HG03575 (cell line): ENCODE data around the gene STK32B.
"Not testable (repeated sequence)": the region's sequence is repeated elsewhere in the genome, so short reads cannot be mapped to it uniquely, and the experiment has no call there.

Source experiments
- ATAC-seq: cut with Tn5 transposase; IDR thresholded peaks from one replicate; pipeline ENCODE4 v1.9.1; 2021; ENCODE audit not compliant: unreplicated experiment, insufficient number of reproducible peaks, low FRiP score; ENCODE audit errors: extremely low read depth

STK32B gene

DNA sequence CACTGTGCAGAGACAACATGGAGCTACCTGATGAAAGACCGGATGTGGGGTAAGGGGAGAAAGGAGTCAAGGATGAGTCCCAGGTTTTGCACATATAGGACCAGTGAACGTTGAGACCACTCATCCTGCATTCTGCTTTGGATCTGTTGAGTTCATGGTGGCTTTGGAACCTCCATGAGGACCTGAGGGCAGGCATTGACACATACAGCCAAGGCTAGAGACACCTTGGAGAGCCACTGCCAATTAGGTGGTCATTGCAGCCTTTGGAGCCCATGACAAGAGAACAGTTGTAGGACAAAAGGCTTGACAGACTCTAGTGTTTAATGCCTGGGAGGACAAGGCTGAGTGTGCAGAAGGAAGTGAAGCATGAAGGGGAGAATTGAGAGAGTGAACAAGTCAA lies 87.9 kb downstream of the STK32B start:
- ATAC-seq: no peak

DNA sequence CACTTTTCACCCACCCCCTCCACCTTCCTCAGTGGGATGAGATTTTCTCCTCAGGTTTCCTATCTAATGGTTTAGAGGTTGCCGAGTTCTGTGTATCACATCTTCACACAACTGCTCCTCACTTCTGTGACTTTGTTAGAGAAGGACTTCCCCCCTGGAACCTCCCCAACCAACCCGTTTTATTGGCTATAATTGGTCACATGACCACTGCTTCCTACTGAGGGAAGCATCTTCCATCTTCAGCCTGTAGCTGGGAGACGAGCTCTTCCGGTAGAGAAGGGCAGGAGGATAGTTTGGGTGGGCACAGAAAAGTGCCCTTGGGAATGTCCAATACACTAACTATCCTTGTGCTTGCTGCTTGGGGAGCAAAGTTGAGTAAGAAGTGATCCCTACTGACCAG lies 90.5 kb downstream of the STK32B start:
- ATAC-seq: no peak

DNA sequence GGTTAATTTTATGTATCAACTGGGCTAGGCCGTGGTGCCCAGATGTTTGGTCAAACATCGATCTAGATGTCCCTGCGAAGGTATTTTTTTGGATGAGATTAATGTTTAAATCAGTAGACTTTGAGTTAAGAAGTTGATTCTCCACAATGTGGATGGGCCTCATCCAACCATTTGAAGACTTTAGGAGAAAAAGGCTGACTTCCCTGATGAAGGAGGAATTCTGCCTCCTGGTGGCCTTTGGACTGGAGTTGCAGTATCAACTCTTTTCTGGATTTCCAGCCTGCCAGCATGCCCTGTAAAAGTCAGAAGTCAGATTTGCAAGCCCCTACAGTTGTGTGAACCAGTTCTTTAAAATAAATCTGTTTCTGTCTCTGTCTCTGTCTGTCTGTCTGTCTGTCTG lies 91.4 kb downstream of the STK32B start:
- ATAC-seq: no peak

DNA sequence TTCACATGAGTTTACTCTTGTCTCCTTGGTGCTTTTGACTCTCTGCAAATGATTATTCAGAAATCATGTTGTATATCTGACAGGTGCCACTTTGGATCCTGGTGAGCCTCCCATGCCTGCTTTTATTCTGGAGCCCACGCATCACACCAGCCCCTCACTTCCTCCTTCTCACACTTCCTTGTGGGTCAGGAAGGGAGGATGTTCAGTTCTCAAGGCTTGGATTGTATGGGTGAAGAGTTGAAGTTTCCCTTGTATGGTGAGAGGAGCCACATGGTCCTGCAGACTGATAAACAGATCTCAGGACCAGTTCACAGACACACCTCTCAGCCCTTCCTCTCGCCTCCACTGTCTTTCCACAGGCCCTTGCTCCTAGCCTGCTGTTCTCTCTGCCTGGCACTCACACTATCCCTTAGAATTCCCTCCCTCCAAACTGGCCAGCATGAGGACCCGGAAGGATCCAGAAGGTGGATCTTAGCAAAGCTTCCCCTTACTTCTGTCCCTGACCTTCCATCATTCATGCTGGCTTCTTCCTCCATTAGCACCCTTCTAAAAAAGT lies 92.1 kb downstream of the STK32B start:
- ATAC-seq: no peak

DNA sequence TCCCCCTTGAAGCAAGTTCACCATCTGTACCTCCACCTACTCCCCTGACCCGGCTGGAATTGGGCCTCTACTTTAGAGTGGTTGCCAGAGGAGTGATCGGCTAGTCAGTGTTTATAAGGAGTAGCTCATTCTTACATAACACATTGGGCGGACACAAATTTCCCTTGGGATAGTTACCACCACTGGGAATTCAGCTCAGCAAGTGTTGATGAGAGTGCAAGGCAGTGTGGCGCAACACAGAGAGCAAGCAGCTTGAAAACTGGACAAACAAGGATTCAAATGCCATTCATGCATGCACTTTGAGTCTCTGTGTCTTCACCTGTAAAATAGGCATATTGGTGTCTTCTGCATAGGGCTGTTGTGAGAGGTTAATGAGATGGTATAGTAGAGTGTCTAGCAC lies 92.7 kb downstream of the STK32B start:
- no peak for ATAC-seq

DNA sequence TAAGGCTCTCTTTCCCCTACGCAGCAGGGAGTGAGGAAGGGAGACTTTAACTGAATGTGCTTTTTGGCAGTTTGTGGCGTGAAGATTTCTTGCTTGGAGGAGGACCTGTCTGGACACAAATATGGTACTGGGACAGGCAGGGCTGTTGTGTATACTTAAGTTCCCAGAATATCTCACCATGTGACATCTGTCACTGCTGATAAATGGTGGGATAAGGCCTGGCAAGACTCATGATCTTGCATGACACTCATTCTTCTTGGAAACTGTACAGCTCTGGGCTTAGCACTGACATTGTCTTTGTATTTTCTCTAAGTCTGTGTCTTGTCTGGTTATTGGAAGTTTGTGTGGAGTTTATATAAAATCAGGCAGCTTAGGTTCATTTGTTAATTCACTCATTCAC lies 93.1 kb downstream of the STK32B start:
- ATAC-seq: no peak

DNA sequence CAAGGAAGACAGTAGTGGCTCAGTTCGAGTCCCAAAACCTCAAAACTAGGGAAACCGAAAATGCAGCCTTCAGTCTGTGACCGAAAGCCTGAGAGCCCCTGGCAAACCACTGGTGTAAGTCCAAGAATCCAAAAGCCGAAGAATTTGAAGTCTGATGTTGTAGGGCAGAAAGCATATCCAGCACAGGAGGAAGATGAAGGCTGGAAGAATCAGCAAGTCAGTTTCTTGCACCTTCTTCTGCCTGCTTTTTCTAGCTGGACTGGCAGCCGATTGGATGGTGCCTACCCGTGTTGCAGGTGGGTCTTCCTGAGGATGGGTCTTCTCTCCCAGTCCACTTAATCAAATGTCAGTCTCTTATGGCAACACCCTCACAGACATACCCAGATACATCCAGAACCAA lies 95.0 kb downstream of the STK32B start:
- ATAC-seq: no peak

DNA sequence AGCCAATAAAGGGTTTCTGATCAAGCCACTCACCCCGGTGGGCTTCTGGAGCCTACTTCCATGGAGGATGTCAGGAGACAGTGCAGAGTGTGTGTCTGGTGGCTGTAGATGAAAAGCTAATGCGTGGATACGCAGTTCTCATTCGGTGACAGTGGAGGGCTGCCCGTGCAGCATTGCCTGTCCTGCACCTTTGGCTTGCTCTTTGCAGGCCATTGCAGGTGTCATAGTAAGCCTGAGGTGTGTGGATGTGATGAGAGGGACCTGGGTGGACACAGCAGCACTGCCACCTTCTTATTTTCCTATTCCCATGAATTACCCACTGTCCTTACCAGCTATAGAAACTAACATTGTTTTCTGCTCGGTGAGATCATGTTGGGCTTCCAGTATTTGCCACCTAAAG lies 101.2 kb downstream of the STK32B start:
- no peak for ATAC-seq

DNA sequence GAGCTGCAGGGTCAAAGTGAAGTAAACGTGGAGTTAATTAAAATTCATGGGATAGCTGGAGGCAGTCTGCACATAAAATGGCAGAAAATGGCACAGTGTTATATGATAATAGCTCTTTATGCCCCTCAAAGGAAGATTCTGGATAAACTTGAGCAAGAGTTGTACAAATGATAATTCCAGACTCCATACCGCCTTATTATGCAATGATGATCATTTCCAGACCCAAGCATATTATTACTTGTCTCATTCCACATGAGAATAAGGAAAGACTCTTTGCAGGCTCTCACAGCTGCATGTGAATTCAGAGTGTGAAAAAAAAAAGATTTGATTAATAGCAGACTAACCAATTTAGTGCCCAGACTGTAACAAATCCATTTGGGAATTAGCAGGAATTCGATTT lies 105.4 kb downstream of the STK32B start:
- no peak for ATAC-seq

DNA sequence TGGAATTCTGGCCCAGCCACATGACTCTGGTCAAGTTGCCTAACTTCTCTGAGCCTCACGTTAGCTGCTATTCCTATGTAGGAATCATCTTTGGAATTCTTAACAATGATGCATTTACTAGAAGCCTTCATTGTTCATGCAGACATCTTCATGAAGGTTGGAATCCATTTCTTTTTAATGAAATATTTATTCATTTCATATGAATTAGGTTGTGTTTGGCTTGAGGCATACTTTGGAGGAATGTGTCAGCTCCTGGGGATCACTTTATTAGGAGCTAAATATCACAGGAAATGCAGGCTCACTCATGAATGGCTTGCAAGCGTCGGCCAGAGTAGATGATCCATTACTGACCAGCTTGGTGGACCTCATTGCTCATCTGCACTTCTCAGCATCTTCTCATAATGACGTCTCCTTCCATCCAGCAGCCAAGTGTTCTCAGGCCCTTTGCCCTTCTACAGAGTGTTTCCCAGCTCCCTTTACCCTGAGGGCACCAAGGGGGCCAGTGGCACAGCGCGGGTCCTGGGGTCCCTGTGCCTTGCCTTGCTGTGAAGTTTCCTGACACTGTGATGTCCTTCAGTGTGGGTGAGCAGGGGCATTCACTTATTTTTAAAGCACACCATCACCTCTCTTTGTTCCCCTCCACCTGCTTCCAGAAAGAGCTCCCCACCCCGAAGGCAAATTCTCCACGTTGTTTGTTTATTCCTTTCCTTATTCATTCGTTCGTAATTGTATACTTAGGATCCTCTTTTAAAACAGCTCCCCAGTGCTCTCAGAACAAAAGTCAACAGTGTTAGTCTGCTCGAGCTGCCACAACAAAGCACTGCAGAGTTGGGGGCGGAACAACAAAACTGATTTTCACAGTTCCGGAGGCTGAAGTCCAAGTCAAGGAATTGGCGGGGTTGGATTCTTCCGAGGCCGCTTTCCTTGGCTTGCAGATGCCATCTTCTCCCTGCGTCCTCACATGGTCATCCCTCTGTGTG lies 106.8 kb downstream of the STK32B start:
- no peak for ATAC-seq

DNA sequence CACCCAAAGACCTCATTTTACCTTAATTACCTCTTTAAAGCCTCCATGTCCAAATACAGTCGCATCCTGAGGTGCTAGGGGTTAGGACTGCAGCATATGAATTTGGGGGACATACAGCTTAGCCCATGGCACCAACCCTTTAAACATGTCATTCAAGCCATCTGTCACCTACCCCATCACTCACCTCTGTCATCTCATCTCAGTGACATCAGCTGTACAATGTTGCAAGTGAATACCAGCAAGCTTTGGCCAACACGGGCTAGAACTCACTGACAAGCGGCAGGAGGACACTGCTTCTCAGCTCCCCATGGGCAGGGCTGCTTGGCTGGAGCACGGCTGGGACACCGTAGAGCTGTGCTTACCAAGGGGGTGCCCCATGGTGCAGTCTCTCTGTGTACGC lies 107.5 kb downstream of the STK32B start:
- ATAC-seq: no peak

DNA sequence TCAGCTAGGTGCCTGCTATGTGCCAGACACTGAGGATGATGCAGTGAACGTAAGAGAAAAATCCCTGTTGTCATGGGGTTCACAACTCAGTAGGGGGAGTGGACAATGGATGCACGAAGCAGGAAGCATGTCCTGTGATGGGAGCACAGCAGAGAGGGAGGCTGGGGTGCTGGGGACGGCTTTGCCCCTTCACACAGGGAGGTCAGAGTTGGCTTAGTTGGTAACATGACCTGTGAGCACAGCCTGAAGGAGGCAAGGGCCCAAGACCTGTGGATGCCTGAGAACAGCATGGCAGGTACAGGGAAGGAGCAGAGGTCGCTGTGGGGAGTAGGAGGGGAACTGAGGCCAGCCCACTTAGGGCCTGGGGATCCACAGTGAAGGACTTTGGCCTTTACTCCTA lies 109.4 kb downstream of the STK32B start:
- ATAC-seq: no peak

DNA sequence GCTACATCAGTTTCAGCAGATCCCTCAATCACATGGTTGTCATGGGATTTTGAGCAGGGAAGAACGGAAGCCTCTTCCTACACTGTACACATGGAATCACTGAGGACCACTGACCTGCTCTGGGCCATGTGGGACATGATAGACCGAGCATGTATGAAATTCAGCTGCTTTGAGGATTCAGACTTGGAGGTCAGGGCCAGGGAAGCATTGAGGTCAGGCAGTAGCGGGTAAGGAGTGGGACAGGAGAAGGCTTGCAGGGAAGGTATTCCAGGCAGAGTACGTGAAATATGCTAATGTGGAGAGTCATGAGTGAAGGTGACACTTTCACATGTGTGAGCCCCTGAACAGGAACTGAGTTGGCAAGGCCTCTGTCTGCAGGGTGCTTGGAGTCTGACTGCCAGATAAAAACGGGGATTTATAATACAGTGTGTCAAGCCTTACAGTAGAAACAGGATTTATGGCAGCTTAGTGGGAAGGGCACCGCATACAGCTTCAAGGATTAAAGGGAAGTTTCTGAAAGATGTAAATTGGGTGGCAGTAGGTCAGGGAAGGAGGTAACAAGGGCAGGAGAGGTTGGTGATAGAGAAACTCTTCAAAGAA lies 111.7 kb downstream of the STK32B start:
- no peak for ATAC-seq

DNA sequence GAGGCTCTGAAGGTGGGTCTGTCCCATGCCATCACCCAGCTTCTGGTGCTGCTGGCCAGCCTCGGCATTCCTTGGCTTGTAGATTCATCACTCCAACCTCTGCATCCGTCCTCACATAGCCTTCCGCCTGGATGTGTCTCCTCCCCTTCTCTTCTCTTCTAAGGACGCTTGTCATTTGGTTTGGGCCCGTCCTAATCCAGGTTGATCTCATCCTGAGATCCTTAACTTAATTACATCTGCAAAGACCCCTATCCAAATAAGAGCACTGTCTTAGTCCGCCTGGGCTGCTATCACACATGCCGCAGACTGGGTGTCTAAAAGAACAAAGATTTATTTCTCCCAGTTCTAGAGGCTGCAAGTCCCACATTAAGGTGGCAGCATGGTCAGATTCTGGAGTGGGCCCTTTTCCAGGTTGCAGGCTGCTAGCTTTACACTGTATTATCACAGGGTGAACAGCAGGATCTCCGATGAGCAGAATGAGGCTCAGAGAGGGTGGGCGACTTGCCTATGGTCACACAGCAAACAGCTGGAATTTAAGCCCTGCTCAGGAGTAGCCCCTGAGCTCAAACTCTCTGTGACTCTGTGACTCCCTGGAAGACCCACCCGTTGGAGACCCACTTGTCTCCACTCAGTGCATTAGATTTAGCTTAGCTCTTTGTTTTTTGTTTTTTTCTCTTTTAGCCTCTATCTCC lies 113.1 kb downstream of the STK32B start:
- no peak for ATAC-seq

DNA sequence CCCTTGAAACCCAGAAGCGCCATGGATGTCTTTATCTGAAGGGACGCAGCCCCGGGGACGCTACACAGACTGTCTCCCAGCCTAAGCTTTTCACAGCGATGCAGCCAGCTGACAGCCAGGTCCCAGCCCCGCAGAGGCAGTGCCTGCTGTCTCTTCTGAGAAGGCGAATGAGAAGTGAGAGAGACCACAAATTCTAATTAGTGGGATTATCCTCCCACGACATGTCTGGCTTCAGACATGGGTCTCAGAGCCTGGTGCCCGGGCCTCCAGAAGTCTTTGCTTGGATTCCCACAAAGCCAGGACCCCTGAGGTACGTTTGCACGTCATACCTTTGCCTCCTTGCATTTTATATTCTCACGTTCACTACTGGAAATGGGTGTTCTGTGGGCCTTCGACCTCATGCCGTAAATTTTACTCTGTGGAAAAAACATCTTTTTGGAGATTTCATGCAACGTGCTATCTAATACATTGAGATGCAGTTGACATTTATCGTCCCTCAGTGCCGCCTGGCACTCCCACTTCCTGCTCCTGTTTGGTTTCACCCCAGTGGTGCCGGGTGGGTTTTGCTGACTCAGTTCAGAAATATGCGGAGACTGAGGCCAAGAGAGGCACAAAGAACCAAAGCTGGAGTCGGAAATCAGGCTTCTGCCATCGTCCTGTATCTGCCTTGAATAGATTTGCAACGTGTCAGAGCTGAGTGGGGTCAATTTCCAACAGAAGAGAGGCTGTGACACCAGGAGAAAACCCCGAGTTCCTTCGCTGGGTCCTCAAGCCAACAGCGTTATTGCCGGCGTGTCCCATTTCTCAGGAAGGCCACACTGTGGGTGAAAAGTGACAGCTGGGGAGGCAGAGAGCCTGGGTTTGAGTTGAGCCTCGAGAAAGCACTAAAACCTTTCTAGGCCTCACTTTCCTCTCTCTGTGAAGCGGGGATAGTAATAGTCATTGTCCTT lies 114.4 kb downstream of the STK32B start:
- ATAC-seq: no peak

DNA sequence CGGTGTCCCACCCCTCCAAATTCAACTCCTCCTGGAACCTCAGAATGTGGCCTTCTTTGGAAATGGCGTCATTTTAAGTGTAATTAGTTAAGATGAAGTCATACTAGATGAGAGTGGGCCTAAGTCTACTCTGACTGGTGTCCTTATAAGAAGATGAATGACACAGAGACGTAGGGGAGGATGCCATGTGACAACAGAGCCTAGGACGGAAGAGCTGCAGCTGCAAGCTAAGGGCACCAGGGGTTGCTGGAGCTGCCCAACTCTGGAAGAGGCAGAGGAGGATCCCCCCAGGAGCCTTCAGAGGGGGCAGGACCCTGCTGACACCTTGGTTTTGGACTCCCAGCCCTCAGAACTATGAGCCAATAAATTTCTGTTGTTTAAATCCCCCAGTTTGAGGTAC lies 115.1 kb downstream of the STK32B start:
- no peak for ATAC-seq

DNA sequence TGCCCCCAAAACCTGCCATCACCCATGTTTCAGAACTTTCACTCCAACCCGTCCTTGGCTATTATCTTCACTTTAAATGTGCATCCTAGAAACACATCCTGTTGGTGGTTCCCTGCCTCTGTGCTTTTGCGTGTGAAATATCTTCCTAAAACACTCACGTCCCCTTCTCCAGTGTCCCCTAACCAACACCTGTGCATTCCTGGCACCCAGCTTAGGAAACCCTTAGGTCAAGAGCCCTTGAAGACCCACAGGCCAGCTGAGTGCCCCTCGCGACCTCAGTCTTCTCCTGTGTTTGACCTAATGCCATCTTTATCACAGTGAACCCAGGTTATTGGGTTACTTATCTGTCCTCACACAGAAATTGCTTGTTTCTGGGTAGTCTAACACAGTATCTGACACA lies 117.6 kb downstream of the STK32B start:
- no peak for ATAC-seq

DNA sequence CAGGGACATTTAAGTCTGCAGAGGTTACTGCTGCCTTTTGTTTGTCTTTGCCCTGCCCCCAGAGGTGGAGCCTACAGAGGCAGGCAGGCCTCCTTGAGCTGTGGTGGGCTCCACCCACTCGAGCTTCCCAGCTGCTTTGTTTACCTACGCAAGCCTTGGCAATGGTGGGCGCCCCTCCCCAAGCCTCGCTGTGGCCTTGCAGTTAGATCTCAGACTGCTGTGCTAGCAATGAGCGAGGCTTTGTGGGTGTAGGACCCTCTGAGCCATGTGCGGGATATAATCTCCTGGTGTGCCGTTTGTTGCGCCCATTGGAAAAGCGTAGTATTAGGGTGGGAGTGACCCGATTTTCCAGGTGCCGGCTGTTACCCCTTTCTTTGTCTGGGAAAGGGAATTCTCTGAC lies 124.6 kb downstream of the STK32B start:
- ATAC-seq: not testable (repeated sequence)

DNA sequence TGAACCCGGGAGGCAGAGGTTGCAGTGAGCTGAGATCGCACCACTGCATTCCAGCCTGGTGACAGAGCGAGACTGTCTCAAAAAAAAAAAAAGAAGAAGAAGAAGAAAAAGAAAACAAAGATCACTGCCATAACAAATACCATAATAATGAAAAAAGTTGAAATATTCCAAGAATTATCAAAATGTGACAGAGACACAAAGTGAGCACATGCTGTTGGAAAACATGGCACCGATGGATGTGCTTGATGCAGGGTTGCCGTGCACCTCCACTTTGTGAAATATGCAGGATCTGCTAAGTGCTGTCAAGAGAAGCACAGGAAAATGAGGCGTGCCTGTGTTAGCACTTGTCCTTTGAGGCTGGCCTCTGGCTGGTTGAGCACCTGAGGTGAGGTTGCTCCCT lies 133.3 kb downstream of the STK32B start:
- ATAC-seq: no peak
